ENCODE data around the gene CRIM1.

Gene CRIM1

DNA sequence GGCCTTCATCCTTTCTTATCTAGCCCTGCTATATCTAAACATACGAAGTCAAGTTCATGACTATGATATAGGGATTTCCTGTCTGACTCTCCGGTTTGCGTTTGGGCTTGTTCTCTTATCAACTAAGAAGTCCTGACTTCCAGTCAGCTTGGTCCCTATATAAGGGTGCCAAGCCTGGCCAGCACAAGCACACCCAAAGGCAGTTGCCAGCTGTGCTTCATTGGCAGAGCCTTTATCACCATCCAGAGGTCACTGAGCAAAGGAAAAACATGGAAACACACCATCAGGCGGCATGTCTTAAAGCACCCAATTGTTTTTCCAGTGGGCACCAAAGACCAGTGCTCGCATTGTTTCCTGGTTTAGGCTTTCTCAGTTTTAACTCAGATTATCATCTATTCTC is 169.7 kb downstream of the CRIM1 start:
- DNase-seq, result no peak

DNA sequence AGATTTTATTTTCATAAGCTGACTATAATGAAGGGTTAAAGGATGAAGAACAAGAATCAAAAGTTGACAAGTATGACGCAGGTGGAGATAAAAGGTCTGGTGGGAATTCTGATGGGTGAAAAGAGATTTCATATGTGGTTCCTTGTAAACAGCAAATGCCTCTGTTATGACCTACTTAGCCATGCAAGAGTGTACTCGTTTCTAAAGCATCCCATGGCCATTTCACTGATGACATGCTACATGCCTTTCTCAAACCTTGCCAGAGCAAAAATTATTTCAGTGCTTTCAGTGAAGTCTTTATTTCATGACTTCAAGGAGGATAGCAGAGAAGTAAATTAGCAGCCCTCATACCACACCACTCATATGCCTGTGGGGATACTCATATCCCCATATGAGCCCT is 170.6 kb downstream of the CRIM1 start:
- peak; percentile 56 for DNase-seq

GRCh38 chr2:36528274-36528673 is 172.7 kb downstream of the CRIM1 start:
- DNase-seq, result no peak

GRCh38 chr2:36528766-36529392 is 173.3 kb downstream of the CRIM1 start:
- DNase-seq, result no peak

DNA sequence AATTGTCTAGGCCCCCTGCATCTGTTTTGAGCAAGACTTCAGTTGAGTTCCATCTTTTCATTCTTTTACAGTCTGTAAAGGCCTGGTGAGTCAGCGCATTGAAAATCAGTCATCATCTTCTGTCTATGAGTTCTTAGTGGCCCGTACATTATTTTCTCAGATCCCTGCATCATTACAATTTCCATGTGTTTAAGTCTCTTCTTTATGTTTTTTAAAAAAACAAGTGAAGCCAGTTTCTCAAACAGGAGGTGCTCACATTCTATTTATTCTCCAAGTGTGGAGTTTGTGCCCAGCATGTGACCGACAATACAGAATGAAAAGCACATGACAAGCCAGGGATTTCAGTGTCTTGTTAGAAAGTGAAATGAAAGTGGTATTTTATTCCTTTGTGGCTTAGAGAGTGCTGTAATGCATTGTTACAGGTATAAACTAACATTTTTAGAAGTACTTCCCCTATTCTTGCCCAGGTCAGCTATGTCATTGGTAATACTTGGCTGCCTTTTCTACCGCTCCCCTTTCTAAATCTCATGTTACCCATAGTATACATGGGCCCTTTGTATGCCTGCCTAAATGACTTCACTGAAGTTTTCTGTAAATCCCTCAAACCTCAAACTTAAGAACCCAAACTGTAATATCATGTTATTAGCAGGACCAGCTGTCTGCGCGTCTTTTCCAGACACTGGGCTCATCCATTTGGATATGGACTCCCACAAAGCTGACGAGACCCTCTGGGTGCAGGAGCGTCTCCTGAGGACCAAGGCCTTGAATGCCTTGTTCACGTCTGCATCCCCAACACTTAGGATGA is 174.8 kb downstream of the CRIM1 start:
- DNase-seq, result peak; percentile 88

GRCh38 chr2:36530983-36531354 is 175.4 kb downstream of the CRIM1 start:
- peak; percentile 73 for DNase-seq

- DNase-seq, result no peak
Observed at GRCh38 chr2:36534275-36534799, 178.8 kb downstream of the CRIM1 start.

DNA sequence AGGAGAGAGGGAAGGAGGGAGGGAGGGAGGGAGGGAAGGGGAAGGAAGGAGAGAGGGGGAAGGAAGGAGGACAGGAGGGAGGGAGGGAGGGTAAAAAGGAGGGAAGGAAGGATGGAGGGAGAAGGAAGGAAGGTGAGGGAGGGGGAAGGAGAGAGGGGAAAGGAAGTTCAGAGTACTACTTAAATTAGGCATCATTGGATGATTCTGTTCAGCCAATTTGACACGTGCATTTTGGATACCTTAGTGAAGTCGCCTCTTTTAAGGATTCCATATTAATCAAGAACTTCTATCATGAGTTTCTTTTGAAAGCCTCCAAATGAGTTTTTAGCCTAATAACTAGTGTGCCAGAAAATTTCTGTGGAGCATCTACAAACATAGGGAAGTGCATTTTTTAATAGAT is 179.5 kb downstream of the CRIM1 start:
- no peak for DNase-seq

- DNase-seq, result no peak
Observed at GRCh38 chr2:36536776-36537175, 181.2 kb downstream of the CRIM1 start.

GRCh38 chr2:36538335-36538734 is 182.8 kb downstream of the CRIM1 start:
- no peak for DNase-seq

GRCh38 chr2:36539631-36540030 is 184.1 kb downstream of the CRIM1 start:
- peak; percentile 79 for DNase-seq

DNA sequence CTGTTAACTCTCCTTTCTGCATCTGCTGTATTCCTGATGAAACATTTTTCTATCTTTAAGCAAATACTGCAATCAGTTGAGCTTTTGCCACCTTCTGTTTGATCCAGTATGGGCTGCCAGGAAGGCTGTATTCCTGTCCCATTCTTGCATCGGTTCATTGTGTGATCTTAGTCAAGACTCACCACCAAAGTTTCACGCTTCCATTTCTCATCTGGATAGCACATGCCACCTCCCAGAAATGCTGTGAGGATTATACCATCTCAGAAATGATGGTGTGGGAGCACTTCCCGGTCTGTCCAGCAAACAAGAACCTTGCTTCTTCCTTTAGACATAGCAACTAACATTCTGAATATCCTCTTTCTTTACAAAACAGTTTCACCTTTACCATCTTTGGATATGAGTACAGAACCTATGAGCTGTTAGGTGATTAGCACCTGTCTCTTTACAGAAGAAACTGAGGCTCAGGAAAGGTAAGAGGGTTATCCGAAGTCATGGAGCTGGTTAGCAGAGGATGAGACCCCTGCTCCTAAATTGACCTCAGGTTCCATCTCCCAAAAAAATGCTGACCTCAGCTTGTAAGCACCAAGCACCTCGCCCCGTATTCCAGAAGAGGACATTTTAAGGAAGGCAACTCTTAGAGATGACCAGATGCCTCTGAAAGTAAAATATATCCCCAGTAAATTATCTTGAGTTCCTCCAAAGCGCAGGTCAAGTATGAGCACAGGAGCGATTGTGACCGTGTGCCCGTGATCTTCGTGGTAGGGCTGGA is 185.6 kb downstream of the CRIM1 start:
- no peak for DNase-seq

DNA sequence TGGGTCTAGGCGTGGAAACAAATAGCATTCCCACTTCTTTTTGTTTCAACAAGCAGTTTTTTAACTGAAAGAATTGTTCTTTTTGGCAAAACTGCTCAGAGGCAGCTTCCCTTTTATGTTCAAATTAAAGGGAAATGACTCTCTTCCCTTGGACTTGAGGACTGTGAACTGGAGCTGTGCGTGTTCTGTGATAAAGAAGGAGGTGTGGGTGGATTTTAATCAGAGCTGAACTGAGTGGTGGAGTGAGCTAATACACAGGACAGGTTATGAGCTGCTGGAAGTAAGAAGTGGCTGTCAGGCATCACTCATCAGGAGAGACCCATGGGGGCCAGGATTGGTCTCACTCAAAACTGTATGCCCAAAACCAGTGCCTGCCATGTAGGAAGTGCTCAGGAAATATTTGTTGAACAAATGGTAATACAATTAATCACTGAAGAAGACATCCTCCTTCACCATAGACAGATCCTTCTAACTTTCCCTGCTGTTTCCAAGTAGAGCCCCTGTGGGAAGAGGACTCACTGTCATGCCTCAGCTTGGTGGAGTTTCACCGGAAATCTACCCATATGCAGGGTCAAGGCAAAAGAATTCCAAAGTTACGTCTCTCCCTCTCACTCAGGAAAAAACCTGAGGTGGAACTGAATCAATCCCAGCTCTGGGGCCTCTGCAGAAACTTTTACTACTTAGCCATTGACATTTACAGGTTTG is 186.5 kb downstream of the CRIM1 start:
- DNase-seq, result no peak

DNA sequence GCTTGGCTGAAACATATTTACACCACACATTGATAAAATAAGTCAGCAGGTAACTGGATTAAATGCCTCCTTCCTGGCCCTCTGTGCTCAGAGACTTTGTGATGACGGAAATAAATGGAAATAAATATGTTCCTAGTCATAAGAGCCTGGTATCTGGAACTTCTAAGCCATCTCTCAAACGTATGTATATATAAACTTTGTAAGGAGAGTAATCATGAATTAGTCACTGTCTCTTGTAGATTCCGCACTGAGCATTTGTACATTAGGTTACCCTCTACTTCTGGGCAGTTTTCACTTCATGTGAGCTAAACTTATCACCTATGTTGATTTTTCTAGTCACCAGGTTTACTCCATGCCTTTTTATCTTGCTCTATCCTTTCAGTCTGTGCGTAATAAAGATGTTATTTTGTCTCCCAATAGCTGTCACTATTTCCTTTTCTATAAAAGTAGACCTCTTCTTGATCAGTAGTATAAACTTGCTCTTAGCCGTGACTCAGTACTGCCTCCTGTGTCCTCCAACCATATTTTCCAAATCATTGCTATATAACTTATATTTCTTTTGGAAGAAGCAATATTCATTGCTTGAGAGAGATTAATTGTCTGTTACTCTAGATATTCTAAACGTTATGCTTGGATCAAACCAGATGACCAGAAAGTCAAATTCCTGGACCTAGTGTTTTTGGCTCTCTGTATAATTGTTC is 189.2 kb downstream of the CRIM1 start:
- no peak for DNase-seq

DNA sequence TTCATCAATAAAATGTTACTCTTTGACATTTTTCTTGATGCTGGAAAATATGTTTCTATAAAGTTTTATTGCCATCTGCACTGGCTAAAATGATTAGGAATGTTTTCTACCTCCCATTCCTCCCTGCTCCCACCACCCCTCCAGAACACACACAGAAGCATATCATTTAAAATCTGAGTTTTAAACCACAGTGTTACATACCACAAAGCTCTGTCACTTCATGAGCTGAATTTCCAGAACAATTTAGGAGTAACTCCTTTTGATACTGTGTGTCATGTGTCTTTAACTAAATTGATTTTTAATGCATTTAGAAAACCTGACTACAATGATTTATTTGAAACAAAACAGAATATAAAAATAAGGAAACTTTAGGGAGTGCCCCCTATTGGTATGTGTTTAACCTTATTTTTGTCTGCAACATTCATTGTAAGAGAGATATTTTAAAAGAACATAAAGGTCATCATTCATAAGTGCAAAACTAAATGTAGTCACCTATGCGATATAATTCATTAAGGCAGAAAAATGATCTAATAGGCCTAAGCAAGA is 190.4 kb downstream of the CRIM1 start:
- DNase-seq, result peak; percentile 41

DNA sequence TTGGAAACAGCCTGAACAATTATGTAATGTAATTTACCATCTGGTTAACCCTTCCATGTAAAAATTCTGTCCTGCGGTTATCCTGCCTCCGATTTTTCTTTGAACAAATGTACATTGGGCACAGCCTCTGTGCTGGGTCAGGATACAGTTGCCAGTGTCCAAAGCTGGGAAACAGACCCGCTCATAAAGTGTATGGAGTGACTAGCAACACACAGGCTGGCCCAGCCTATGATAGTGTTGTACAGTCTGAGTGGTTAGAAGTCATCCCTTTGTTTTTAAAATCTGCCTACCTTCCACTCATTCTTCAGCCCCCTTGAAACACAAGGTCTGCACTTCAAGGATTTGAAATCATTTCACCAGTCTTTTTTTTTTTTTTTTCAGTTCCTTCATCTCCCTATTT is 192.3 kb downstream of the CRIM1 start:
- no peak for DNase-seq

DNA sequence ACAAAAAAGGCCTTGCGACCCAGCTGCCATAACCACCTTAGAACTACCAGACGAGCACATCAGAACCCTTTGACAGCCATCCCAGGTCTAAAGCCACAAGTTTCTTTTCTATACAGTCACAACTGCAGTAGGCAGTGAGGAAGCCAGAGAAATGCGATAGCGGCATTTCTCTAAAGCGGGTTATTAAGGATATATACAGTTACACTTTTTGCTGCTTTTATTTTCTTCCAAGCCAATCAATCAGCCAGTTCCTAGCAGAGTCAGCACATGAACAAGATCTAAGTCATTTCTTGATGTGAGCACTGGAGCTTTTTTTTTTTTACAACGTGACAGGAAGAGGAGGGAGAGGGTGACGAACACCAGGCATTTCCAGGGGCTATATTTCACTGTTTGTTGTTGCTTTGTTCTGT is 193.6 kb downstream of the CRIM1 start:
- peak; percentile 52 for DNase-seq

GRCh38 chr2:36550006-36550405 is 194.4 kb downstream of the CRIM1 start:
- DNase-seq, result no peak

DNA sequence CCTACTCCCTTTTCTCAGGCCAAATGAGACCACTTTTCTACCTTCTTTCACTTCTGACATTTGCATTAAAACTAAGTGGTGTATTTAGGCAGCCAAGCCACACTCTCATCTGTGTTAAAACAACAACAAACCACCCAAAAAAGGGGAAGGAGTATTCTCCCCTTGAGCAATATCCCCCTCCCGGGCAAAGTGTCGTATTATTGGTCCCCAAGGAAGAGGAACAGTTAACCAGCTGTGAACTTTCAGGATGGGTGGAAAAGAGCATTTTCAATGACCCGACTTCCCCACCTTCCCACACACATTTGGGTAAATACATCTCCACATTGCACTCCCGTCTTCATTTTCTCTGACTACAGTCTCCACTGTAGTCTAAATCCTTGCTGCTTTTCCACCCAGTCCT is 198.1 kb downstream of the CRIM1 start:
- no peak for DNase-seq

DNA sequence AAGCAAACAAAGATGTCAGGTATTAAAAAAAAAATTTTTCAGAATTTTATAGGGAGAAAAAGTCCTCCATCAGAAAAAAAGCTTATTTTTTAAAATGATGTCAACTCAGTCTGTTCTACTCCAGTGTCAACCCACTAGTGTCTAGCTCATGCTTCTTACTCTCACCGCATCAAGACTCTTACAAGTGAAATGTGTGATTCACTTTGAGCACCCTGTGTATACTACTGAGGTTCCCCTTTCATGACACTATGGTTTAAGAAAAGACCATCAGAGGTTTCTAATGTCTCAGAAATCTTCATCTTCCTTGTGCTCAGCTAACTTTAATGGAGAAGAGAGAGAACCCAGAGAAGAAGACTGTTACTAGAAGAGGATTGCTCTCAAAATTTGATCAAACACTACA is 199.0 kb downstream of the CRIM1 start:
- no peak for DNase-seq

- DNase-seq, result no peak
Observed at GRCh38 chr2:36555789-36556188, 200.2 kb downstream of the CRIM1 start.

GRCh38 chr2:36556842-36557241 is 201.3 kb downstream of the CRIM1 start:
- DNase-seq, result peak; percentile 95
